ENCODE measurements around the gene SH3RF3.

DNA sequence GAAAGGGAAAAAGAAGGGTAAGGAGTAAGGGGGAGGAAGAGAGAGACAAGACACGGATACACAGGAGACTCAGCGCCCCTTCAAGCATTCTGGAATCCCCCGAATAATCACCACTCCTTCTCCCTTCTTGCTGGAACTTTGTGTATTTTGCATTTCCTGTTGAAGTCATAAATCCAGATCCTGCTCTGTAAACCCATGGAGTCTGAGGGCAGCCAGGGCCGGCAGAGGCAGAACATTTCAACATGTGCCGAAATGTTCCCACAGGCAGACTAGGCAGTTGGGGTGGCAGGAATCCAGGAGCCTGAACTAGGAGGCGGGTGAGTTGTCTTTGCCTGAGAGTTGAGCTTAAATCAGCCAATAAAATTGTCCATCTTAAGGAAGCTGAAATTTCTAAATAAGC lies 193.1 kb downstream of the SH3RF3 start:
- no peak for TF ChIP-seq POLR2A (IDR thresholded peaks at IDR 0.05; ENCODE audit: low read depth, low read length)
- TF ChIP-seq, protein P1, sequence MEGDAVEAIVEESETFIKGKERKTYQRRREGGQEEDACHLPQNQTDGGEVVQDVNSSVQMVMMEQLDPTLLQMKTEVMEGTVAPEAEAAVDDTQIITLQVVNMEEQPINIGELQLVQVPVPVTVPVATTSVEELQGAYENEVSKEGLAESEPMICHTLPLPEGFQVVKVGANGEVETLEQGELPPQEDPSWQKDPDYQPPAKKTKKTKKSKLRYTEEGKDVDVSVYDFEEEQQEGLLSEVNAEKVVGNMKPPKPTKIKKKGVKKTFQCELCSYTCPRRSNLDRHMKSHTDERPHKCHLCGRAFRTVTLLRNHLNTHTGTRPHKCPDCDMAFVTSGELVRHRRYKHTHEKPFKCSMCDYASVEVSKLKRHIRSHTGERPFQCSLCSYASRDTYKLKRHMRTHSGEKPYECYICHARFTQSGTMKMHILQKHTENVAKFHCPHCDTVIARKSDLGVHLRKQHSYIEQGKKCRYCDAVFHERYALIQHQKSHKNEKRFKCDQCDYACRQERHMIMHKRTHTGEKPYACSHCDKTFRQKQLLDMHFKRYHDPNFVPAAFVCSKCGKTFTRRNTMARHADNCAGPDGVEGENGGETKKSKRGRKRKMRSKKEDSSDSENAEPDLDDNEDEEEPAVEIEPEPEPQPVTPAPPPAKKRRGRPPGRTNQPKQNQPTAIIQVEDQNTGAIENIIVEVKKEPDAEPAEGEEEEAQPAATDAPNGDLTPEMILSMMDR (IDR thresholded peaks at IDR 0.05 in 2 of 3, conservative IDR thresholded peaks at IDR 0.05 in 1 of 3; ENCODE audit: control insufficient read depth in 2 of 3, extremely low read depth in 1 of 3, insufficient read depth in 1 of 3, low read depth in 3 of 3, low read length in 3 of 3), result no peak
- no peak for TF ChIP-seq FOXK2 (IDR thresholded peaks at IDR 0.05)
- TF ChIP-seq RBBP5 (conservative IDR thresholded peaks at IDR 0.05), result no peak
- TF ChIP-seq POLR2AphosphoS5 (IDR thresholded peaks at IDR 0.05; ENCODE audit: low read length), result no peak
- TF ChIP-seq ZBTB33 (IDR thresholded peaks at IDR 0.05), result no peak
- TF ChIP-seq ATF3 (IDR thresholded peaks at IDR 0.05; ENCODE audit: borderline replicate concordance, extremely low read depth, low read depth, low read length), result no peak
- no peak for TF ChIP-seq BRCA1 (IDR thresholded peaks at IDR 0.05; ENCODE audit: low read depth, low read length)
- TF ChIP-seq PAX8 (IDR thresholded peaks at IDR 0.05), result no peak

Data from GM12878 (cell line).